Keratinocyte (primary cell): ENCODE measurements around the gene PEAK3. TPM values are rescaled to one million over a fixed set of nuclear protein-coding genes. Genes with fewer than 3 reads are reported as not detected.
A peak's percentile ranks its signal among the peaks of the same experiment; 100 is the strongest.

Source experiments
- DNase-seq: peaks from one replicate; pipeline ENCODE4 v3.0.0-alpha.2; 2011; ENCODE audit warnings: low read depth, missing footprints, low spot score
- FAIRE-seq: peaks from 2 replicates; lab custom pipeline; 2011; peaks lifted over from hg19 to GRCh38; lab: Jason Lieb, UNC
- H2AFZ ChIP-seq: 2 replicates; pipeline ENCODE4 v1.6.0; 2012; ENCODE audit warnings: low read length, control low read depth, inconsistent platforms; ENCODE audit not compliant: control insufficient read depth
- H3K27ac ChIP-seq: 2 replicates; pipeline ENCODE4 v1.5.1; 2011; ENCODE audit warnings: low read length; ENCODE audit not compliant: control insufficient read depth, insufficient read depth
- H3K27me3 ChIP-seq: 3 replicates; pipeline ENCODE4 v1.6.0; 2011; ENCODE audit warnings: low read length; ENCODE audit not compliant: control insufficient read depth, insufficient read depth; ENCODE audit errors: extremely low read depth
- H3K36me3 ChIP-seq, 2 experiments: 2 replicates in 1 of 2; 3 replicates in 1 of 2; pipeline ENCODE4 v1.5.1; 2011; ENCODE audit warnings: low read length in 2 of 2, mild to moderate bottlenecking in 1 of 2; ENCODE audit not compliant: control insufficient read depth in 2 of 2, insufficient read depth in 2 of 2; ENCODE audit errors: extremely low read depth in 1 of 2
- H3K4me1 ChIP-seq: 3 replicates; pipeline ENCODE4 v1.5.1; 2011; ENCODE audit warnings: low read length; ENCODE audit not compliant: control insufficient read depth, insufficient read depth; ENCODE audit errors: extremely low read depth
- H3K4me2 ChIP-seq: 3 replicates; pipeline ENCODE4 v1.6.0; 2011; ENCODE audit warnings: low read depth, low read length; ENCODE audit not compliant: control insufficient read depth, insufficient read depth; ENCODE audit errors: extremely low read depth
- H3K4me3 ChIP-seq, 3 experiments: fragments of 200-600 bp in 1 of 3; sonication (generic) in 1 of 3; 2 replicates in 2 of 3; 3 replicates in 1 of 3; pipeline ENCODE4 v1.5.1; 2011 to 2016; ENCODE audit warnings: low read length in 3 of 3, mild to moderate bottlenecking in 3 of 3, control low read depth in 2 of 3, inconsistent platforms in 1 of 3, low read depth in 1 of 3, mixed read lengths in 1 of 3, mixed run types in 1 of 3, moderate library complexity in 1 of 3; ENCODE audit not compliant: control insufficient read depth in 2 of 3, insufficient read depth in 2 of 3; ENCODE audit errors: extremely low read depth in 1 of 3
- H3K79me2 ChIP-seq: 2 replicates; pipeline ENCODE4 v1.6.0; 2012; ENCODE audit warnings: low read length; ENCODE audit not compliant: control insufficient read depth, insufficient read depth
- H3K9ac ChIP-seq: 3 replicates; pipeline ENCODE4 v1.6.0; 2011; ENCODE audit warnings: low read length; ENCODE audit not compliant: control insufficient read depth, insufficient read depth; ENCODE audit errors: extremely low read depth
- H3K9me1 ChIP-seq: 3 replicates; pipeline ENCODE4 v1.6.0; 2011; ENCODE audit warnings: low read length; ENCODE audit not compliant: control insufficient read depth, insufficient read depth; ENCODE audit errors: extremely low read depth
- H3K9me3 ChIP-seq: 2 replicates; pipeline ENCODE4 v1.5.1; 2012; ENCODE audit warnings: low read depth, low read length; ENCODE audit not compliant: control insufficient read depth
- H4K20me1 ChIP-seq: 3 replicates; pipeline ENCODE4 v1.6.0; 2011; ENCODE audit warnings: low read length; ENCODE audit not compliant: control insufficient read depth, insufficient read depth; ENCODE audit errors: extremely low read depth
- CTCF ChIP-seq, 3 experiments: IDR thresholded peaks in 1 of 3; conservative IDR thresholded peaks in 1 of 3; optimal IDR thresholded peaks in 1 of 3; 2 replicates in 2 of 3; 3 replicates in 1 of 3; pipeline versions ENCODE3 to v1.5.1; 2011; ENCODE audit warnings: low read length in 3 of 3, mild to moderate bottlenecking in 3 of 3, moderate library complexity in 2 of 3, control low read depth in 1 of 3, inconsistent platforms in 1 of 3; ENCODE audit not compliant: insufficient read depth in 2 of 3; ENCODE audit errors: extremely low read depth in 1 of 3
- EZH2 ChIP-seq: IDR thresholded peaks from one replicate; pipeline ENCODE4 v1.6.1; 2012; ENCODE audit warnings: inconsistent platforms, mild to moderate bottlenecking, low read length, moderate library complexity
- dilution Hi-C: fragments of 300-500 bp; cut with MboI; formaldehyde crosslinking; loops from one replicate; pipeline ENCODE4 v1.7.0; 2020; ENCODE audit warnings: low sequenced_read_pairs; ENCODE audit not compliant: extremely low pct_ligation_motif_present
- polyA plus RNA-seq, 5 experiments: library from polyadenylated mRNA; depleted of rRNA in 3 of 5; stranded (reverse) in 3 of 5; stranded (forward) in 1 of 5; unstranded in 1 of 5; fragments of >200 nt; gene quantifications; 1 replicate in 1 of 5; 2 replicates in 3 of 5; 3 replicates in 1 of 5; pipeline versions ENCODE4 v1.2.1 to v1.2.3, GENCODE V29; 2011 to 2012; ENCODE audit warnings: missing spikeins in 2 of 5, low read depth in 1 of 5, low replicate concordance in 1 of 5

PEAK3 gene
- polyA plus RNA-seq, 1 donor (not counting 4 experiments of a cell fraction or from before 2014, with no cell fraction given): not detected

- dilution Hi-C loops: no loop called here
- Histone ChIP-seq H3K79me2 (peaks cover 44% of the 10 kb centered on the region), H3K4me2 (peak overlapping the region; percentile 22), H3K9me3 (no peaks in the 10 kb centered on the region), H3K4me1 (peaks cover 18% of the 10 kb centered on the region), H3K27me3 (no peaks in the 10 kb centered on the region), H3K4me3 (peak overlapping the region; percentile 89 to 99 (median 93)), H3K36me3 (peaks cover 11 to 16% of the 10 kb centered on the region in 2 experiments), H4K20me1 (peaks cover 33% of the 10 kb centered on the region), H2AFZ (no peak overlapping the region), H3K27ac (peak overlapping the region; percentile 79), H3K9me1 (no peaks in the 10 kb centered on the region), H3K9ac (peak overlapping the region; percentile 93)
- DNase-seq (no peak), FAIRE-seq (no peak)
- TF ChIP-seq CTCF (optimal IDR thresholded peaks at IDR 0.05 in 1 of 3, IDR thresholded peaks at IDR 0.05 in 1 of 3, conservative IDR thresholded peaks at IDR 0.05 in 1 of 3; ENCODE audit: extremely low read depth in 1 of 3, insufficient read depth in 2 of 3, low read length in 3 of 3) (no peak), EZH2 (no peak)
Measured at GRCh38 chr19:2270157-2270422, 11.9 kb downstream of the PEAK3 start.

- Histone ChIP-seq H2AFZ (no peak overlapping the region), H3K4me2 (peak overlapping the region; percentile 87), H3K79me2 (peaks cover 44% of the 10 kb centered on the region), H4K20me1 (peaks cover 30% of the 10 kb centered on the region), H3K27me3 (no peaks in the 10 kb centered on the region), H3K4me1 (peaks cover 18% of the 10 kb centered on the region), H3K4me3 (peak overlapping the region; percentile 89 to 99 (median 93)), H3K9me1 (no peaks in the 10 kb centered on the region), H3K9me3 (no peaks in the 10 kb centered on the region), H3K27ac (peak overlapping the region; percentile 79), H3K9ac (peak overlapping the region; percentile 93), H3K36me3 (peaks cover 11 to 16% of the 10 kb centered on the region in 2 experiments)
- no peak for TF ChIP-seq EZH2
- dilution Hi-C loops: no loop called here
- DNase-seq: no peak
- no peak for FAIRE-seq
Measured at GRCh38 chr19:2269244-2270156, 12.5 kb downstream of the PEAK3 start.
